Transverse colon (tissue), 4 donors: ENCODE results near the gene HID1. TPM values are rescaled to one million over a fixed set of nuclear protein-coding genes. Genes with fewer than 3 reads are reported as not detected.
"Not testable (repeated sequence)": the region's sequence is repeated elsewhere in the genome, so short reads cannot be mapped to it uniquely, and the experiment has no call there.

Experiments used
- DNase-seq: peaks from one replicate; pipeline ENCODE4 v3.0.0-alpha.2; 2019
- H3K27ac ChIP-seq, 4 donors: fragments of 200-600 bp; sonication (generic); 2 replicates each; pipeline ENCODE4 v1.5.1; 2016 to 2018; ENCODE audit warnings: inconsistent platforms in 4 of 4
- H3K27me3 ChIP-seq: fragments of 200-600 bp; sonication (generic); 2 replicates; pipeline ENCODE4 v1.5.1; 2017; ENCODE audit warnings: inconsistent platforms
- H3K36me3 ChIP-seq, 4 donors: fragments of 200-600 bp; sonication (generic); 2 replicates each; pipeline ENCODE4 v1.5.1; 2017 to 2019; ENCODE audit warnings: inconsistent platforms in 4 of 4
- H3K4me1 ChIP-seq, 4 donors: fragments of 200-600 bp; sonication (generic); 2 replicates each; pipeline ENCODE4 v1.5.1; 2017 to 2020; ENCODE audit warnings: inconsistent platforms in 4 of 4
- H3K4me3 ChIP-seq, 4 donors: fragments of 200-600 bp; sonication (generic); 1 replicate in 1 of 4; 2 replicates in 3 of 4; pipeline versions ENCODE4 v1.5.1 to v1.6.1; 2017 to 2019; ENCODE audit warnings: inconsistent platforms in 4 of 4
- H3K9me3 ChIP-seq, 2 donors: fragments of 200-600 bp; sonication (generic); 2 replicates each; pipeline ENCODE4 v1.5.1; 2017 to 2019; ENCODE audit warnings: inconsistent platforms in 2 of 2
- CTCF ChIP-seq, 5 experiments: fragments of 200-600 bp in 3 of 5; fragments of 450-650 bp in 2 of 5; sonication (generic) in 3 of 5; IDR thresholded peaks; 1 replicate in 2 of 5; 2 replicates in 3 of 5; pipeline ENCODE4 v1.5.1; 2016 to 2017; ENCODE audit warnings: antibody characterized with exemption in 5 of 5, inconsistent platforms in 3 of 5, mild to moderate bottlenecking in 2 of 5, moderate library complexity in 1 of 5
- EP300 ChIP-seq: sonication (generic); formaldehyde crosslinking; IDR thresholded peaks from one replicate; pipeline ENCODE4 v1.6.1; 2017; ENCODE audit warnings: antibody characterized with exemption, low read depth
- POLR2A ChIP-seq: fragments of 450-650 bp; IDR thresholded peaks from one replicate; pipeline ENCODE4 v1.6.1; 2016; ENCODE audit warnings: antibody characterized with exemption, mild to moderate bottlenecking, moderate library complexity
- POLR2AphosphoS5 ChIP-seq, 3 donors: sonication (generic); formaldehyde crosslinking; IDR thresholded peaks; one replicate each; pipeline ENCODE4 v1.6.1; 2016; ENCODE audit warnings: antibody characterized with exemption in 3 of 3
- WGBS, 2 donors: methylation state at CpG; one replicate each; pipeline ENCODE4 v1.1.5; 2018; ENCODE audit warnings: low coverage in 1 of 2; 5-methylcytosine and 5-hydroxymethylcytosine counted together
- in situ Hi-C, 4 donors: fragments of 200-750 bp; cut with MboI; loops; one replicate each; pipeline versions ENCODE4 v1.15.0 to v1.15.1; 2017; ENCODE audit warnings: low sequenced_read_pairs in 3 of 4, low pct_ligation_motif_present in 1 of 4, low pct_unique_long_range_greater_than_20kb in 1 of 4
- intact Hi-C: fragments of 100-400 bp; cut with DNase I; formaldehyde crosslinking; loops from one replicate; pipeline ENCODE4 v1.15.1; 2023; ENCODE audit warnings: low total_unique reads
- total RNA-seq, 4 donors: library from RNA; depleted of rRNA; stranded (reverse); fragments of >200 nt; gene quantifications; one replicate each; pipeline ENCODE4 v1.1.0, GENCODE V29; 2016

The HID1 gene
- total RNA-seq, 4 donors from 2014 or later: 30.2 to 221 (median 50.7) TPM

GRCh38 chr17:75006653-75007052, 34.1 kb upstream of the HID1 start:
- Histone ChIP-seq H3K4me3 (no peak overlapping the region), H3K9me3 (no peaks in the 10 kb centered on the region), H3K27me3 (no peaks in the 10 kb centered on the region), H3K36me3 (no peaks in the 10 kb centered on the region), H3K4me1 (peaks cover 10 to 26% (median 11%) of the 10 kb centered on the region in 4 donors), H3K27ac (no peak overlapping the region)
- in situ Hi-C loops: no loop called here
- 92 to 100% methylated on average over 1 to 5 of the region's 5 CpGs for WGBS, 2 donors
- no peak for DNase-seq
- TF ChIP-seq CTCF (IDR thresholded peaks at IDR 0.05) (peak in 1 of 5 experiments; percentile 8), POLR2AphosphoS5 (IDR thresholded peaks at IDR 0.05) (no peak)
- intact Hi-C loops: no loop called here

GRCh38 chr17:75006084-75006483, 33.5 kb upstream of the HID1 start:
- DNase-seq, H3K9me3 ChIP-seq, H3K27me3 ChIP-seq, intact Hi-C loops, H3K36me3 ChIP-seq, H3K27ac ChIP-seq, H3K4me3 ChIP-seq, in situ Hi-C loops: not testable (repeated sequence)
- WGBS, 2 donors: 91 to 100% methylated on average over 2 to 6 of the region's 6 CpGs
- H3K4me1 ChIP-seq: peaks cover 5 to 20% (median 6%) of the 10 kb centered on the region in 4 donors

- WGBS, 2 donors: 86% methylated on average over 8 of the region's 8 CpGs; no CpG with 5 or more reads in 1 of the 2 donors
- DNase-seq: no peak
- H3K4me1 ChIP-seq: peaks cover 0 to 14% (median 6%) of the 10 kb centered on the region in 4 donors
- no peaks in the 10 kb centered on the region for H3K27me3 ChIP-seq
- TF ChIP-seq POLR2A: no peak
- TF ChIP-seq POLR2AphosphoS5 (IDR thresholded peaks at IDR 0.05): no peak
- no peak for TF ChIP-seq CTCF (IDR thresholded peaks at IDR 0.05)
- TF ChIP-seq EP300: no peak
- intact Hi-C loops (no loop called here), in situ Hi-C loops (no loop called here)
- H3K27ac ChIP-seq: no peak overlapping the region
- no peaks in the 10 kb centered on the region for H3K36me3 ChIP-seq
- no peak overlapping the region for H3K4me3 ChIP-seq
- no peaks in the 10 kb centered on the region for H3K9me3 ChIP-seq
These were observed 32.7 kb upstream of the HID1 start for GRCh38 chr17:75005291-75005690.

- intact Hi-C loops: no loop called here
These were observed 31.8 kb upstream of the HID1 start for GRCh38 chr17:75004371-75004770.

More at GRCh38 chr17:75004371-75004770, 31.8 kb upstream of the HID1 start:
- in situ Hi-C loops: no loop called here
- Histone ChIP-seq H3K4me3 (no peak overlapping the region), H3K27me3 (no peaks in the 10 kb centered on the region), H3K9me3 (no peaks in the 10 kb centered on the region), H3K36me3 (no peaks in the 10 kb centered on the region), H3K27ac (no peak overlapping the region), H3K4me1 (peaks cover 0 to 5% (median 2%) of the 10 kb centered on the region in 4 donors)
- TF ChIP-seq POLR2AphosphoS5 (IDR thresholded peaks at IDR 0.05) (no peak), EP300 (no peak), POLR2A (no peak), CTCF (IDR thresholded peaks at IDR 0.05) (no peak)
- DNase-seq: no peak
- 97% methylated on average over 2 of the region's 3 CpGs; no CpG with 5 or more reads in 1 of the 2 donors for WGBS, 2 donors
